Measurements from ENCODE around the gene TAF3. TPM values are rescaled to one million over a fixed set of nuclear protein-coding genes. Genes with fewer than 3 reads are reported as not detected.

TAF3 gene
- total RNA-seq, 1 donor from 2014 or later = 11.8 TPM

DNA sequence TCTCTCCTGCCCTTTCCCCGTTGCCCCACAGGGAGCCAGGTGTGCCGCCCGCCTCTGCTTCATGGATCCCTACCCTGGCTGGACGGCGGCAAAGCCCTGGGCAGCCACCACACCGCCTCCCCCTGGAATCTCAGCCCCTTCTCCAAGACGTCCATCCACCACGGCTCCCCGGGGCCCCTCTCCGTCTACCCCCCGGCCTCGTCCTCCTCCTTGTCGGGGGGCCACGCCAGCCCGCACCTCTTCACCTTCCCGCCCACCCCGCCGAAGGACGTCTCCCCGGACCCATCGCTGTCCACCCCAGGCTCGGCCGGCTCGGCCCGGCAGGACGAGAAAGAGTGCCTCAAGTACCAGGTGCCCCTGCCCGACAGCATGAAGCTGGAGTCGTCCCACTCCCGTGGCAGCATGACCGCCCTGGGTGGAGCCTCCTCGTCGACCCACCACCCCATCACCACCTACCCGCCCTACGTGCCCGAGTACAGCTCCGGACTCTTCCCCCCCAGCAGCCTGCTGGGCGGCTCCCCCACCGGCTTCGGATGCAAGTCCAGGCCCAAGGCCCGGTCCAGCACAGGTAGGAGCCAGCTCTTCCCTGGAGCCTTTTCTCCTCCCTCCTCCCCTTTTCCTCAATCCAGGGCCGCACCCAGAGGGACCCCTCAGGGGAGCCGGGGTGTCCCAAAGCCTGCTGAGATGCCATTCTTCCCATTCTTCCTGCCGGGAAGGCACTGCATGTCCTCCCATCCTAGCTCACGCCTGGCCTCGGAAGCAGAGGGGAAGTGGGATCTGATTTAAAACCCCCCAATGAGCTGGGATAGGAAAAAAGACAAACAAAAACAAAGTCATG is 240.2 kb downstream of the TAF3 start:
- intact Hi-C loops (cut with DNase I) = loop anchor here (10.0 kb wide), 2 partner anchors 216 to 416 kb away; no protein-coding TSS in a partner anchor
- ATAC-seq = no peak
- peak; percentile 42 for DNase-seq (ENCODE audit: missing footprints)

DNA sequence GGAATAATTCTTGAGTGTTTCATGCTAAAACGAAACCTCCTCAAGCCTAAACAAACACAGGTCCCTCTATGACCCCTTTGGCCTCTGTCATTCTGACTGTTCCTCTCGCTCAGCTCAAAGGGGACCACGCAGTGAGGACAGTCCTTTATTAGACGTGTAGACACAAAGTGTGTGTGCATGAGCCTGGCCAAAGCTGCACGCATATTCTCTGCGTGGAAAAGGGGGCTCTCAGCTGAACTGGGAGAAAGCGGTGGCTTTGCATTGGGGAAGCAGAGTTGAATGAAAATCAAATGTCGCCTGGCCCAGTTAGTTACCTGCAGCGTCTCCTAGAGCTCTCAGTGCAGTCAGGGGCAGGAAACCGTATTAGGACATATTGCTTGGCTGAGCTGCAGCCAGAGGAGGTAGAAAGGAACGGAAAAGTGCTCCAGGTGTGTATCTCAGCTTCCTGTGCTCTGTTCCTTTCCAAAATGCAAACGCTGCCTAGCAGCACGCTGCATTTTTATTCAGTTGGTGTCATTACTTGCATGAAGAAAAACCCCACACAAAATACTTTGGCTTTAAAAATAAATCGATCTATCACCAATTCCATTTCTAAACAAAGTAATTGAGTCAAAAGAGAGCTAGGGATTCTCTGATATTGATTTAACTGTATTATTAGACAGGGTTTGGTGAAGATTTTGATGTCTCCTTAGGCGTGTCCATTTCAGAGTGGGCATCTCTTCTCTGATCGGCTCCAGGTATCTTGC is 241.1 kb downstream of the TAF3 start:
- no peak for DNase-seq (ENCODE audit: missing footprints)
- no peak for ATAC-seq
- intact Hi-C loops (cut with DNase I) = loop anchor here (10.0 kb wide), 2 partner anchors 215 to 415 kb away; no protein-coding TSS in a partner anchor

DNA sequence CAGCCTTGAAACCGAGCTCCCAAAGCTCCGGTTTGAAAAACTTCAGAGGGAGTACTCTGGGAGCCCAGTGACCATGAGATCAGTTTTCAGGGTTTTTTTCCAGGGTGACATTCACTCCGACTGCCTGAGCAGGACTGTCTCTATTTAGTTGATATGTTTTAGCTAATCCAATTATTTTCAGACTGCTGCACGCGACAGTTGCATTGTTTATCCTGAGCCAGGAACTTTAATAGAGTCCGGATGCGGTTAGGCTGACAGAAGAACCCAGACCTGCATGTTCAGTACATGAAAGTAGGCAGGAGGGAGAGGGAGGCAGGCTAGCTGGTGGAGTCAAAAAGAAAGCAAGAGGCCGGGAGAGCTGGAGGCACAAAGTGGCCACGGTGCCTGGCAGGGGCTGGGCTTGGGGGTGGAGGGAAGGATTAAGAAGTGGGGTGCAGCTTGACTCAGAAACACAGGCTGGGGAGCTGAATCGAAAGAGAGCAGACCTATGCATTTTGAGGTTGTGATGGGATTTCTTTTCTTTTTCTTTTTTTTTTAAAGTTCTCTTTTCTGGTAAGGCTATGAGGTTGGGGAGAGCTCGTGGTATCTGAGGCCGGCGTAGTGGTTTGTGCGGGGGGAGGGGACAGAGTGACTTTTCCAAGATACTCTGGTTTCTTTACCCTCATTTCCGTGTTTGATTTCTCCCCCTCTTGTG is 241.9 kb downstream of the TAF3 start:
- DNase-seq (ENCODE audit: missing footprints) (no peak), ATAC-seq (no peak)
- intact Hi-C loops (cut with DNase I) = no loop called here

DNA sequence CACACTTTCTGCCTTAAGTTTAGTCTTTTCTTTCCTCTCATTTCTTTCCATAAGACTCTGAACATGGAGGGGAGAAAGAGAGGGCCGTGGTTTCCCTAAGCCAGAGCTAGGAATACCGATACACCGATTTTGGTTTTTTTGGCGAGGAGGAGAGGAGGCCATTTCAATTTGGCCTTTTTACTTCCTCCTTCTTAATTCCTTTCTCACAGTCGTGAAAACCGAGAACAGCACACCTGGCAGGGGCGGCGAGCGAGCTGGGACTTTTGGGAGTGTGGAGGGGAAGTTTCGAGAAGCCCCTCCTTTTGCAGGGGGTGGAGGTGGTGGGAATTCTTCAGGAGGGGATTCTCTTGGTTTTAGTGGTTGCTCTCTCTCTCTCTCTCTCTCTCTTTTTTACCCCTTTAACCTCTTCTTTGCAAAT is 242.4 kb downstream of the TAF3 start:
- ATAC-seq (no peak), DNase-seq (ENCODE audit: missing footprints) (peak; percentile 54)
- intact Hi-C loops (cut with DNase I) = no loop called here

DNA sequence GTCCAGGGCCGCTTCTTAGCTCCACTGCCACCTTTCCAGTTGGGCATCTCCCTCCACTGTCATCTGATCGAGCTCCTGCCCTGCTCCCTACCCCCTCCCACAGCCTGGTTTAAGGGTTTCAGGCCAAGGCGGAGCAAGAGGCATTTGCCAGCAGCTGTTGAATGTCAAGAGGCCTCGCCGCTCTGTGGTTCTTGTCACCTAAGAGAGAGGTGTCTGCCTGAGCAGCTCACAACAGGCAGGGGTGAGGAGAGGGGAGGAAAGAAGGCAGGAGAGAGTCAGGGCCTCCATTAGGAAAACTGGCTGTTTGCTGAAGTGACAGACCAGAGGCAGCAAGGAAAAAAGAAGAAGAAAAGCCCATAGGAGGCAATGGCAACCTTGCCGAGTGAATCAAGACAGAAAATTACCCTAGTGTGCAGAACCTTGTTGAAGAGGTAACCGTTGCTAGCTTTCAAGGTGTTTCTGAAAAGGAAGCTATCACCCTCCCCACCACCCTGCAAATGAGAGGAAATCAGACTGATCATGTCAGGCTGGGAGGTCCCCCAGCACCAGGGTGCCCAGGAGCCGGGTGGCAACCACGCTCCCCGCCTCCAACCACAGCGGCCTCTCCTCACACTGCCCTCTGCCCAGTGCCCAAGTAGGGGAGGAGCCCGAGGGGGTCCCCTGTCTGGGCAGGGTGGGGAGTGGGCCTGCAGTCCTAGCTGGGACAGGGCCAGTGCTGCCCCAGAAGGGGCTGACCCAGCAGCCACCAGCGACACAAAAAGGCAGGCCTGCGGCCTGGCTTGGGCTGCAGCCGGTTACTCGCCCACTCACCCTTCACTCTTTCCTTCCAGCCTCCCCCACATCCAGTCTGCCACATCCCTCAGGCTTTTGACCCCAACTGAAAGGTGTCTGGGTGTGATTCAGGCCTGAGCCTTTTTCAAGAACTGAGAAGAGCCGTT is 243.2 kb downstream of the TAF3 start:
- ATAC-seq (no peak), DNase-seq (ENCODE audit: missing footprints) (peak; percentile 35)
- intact Hi-C loops (cut with DNase I) = no loop called here

DNA sequence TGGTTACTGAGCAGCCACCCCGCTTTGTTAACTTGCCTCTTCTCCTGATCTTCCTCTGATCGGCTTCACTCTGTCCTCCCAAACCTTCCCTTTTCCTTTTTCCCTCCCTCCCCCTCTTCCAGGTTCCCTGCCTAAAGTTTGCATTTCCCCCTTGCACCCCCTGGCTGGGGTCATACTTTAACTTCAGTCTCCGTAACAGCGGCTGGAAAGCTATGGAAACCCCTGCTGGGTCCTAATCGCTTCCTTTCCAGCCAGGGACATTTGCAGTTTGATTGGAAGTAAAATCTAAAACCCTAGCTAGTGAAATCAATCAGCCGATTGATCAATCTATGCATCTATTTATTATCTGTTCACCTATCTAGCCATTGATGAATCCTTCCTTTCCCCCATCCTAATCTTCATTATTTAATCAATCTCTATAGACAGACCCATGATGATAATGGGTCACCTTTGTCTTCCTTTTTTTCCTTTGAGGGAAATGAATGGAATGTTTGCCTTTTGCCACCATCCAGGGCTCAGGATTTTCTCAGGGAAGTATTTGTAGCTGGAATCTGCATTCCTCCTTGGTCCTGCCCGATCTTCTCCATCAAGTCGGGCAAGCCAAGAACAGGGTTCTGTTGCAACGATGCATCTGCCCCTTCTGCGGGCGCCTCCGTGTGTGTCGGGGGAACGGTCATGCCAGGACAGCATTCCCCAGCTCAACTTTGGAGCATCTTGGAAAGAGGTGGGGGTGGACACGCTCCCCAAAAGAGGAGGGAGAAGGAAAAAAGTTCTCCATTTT is 245.0 kb downstream of the TAF3 start:
- intact Hi-C loops (cut with DNase I) = no loop called here
- no peak for ATAC-seq
- DNase-seq (ENCODE audit: missing footprints) = no peak

DNA sequence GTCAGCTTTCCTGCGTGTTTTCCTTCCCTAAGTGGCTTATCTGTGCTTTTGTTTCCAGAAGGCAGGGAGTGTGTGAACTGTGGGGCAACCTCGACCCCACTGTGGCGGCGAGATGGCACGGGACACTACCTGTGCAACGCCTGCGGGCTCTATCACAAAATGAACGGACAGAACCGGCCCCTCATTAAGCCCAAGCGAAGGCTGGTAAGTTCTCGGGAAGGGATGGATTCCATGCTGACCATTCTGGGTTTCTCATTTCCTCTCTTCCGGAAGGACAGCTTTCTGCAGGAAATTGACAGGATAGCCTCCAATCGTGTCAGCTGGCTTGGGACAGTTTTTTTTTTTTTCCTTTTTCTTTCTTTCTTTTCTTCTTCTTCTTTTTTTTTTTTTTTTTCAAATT is 245.6 kb downstream of the TAF3 start:
- intact Hi-C loops (cut with DNase I) = no loop called here
- ATAC-seq (no peak), DNase-seq (ENCODE audit: missing footprints) (no peak)

DNA sequence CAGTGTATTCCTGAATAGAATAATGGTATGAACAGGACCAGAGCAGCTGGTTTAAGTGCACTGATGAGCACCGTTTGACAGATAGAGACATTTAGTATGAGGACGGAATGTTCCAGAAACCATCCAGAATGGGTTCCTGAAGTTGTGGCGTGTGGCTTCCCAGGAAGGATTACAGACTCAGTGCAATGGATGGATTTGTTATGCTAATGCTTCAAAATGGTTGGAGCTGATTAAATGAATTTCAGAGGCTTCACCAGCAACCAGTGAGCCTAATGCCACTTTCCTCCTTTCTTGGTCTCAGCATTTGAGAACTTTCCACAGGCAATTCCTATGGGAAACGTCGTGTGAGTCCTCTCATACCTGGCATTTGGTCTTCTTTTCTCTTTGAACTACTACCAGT is 246.1 kb downstream of the TAF3 start:
- intact Hi-C loops (cut with DNase I) = no loop called here
- ATAC-seq = no peak
- no peak for DNase-seq (ENCODE audit: missing footprints)

DNA sequence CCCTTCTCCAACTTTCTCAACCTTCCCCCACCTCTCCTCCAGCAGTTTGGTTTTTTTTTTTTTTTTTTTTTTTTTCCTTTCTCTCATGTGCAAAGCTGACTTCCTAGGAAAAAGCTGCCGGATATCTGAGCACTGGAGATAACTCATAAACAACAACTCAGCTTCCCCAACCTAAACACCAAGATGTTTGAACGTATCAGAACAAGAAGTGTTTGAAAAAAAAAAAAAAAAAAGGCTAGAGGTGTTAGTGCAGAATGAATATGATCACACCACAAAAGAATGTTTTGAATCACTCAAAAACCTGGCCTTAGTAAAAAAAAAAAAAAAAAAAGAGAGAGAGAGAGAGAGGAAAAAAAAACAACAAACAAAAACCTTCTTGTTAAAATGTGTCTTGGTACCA is 247.3 kb downstream of the TAF3 start:
- DNase-seq (ENCODE audit: missing footprints) (no peak), ATAC-seq (no peak)
- intact Hi-C loops (cut with DNase I) = no loop called here

DNA sequence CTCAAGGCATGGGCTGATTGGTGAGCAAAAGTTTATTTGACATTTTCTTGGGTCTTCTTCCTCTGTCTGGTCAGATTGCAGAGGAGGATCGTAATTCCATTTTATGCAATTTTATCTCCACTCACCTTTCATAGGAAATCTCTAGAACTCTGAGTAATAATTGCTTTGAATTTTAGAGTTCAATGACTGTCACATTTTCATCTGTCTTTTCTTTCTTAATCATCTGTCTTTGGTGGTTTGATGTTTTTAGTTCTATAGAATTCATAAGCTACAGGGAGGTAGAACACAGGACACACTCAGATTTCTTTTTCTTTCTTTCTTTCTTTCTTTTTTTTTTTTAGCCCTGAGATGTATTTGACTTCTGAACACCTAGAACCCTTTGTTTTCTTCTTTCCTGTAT is 247.8 kb downstream of the TAF3 start:
- intact Hi-C loops (cut with DNase I) = no loop called here
- ATAC-seq = no peak
- no peak for DNase-seq (ENCODE audit: missing footprints)

Other genes with a start within 250 kb of the TAF3 start
- 10.3 TPM for gene ITIH5, start 151.5 kb upstream of the TAF3 start, total RNA-seq
- not detected for gene ITIH2, start 115.2 kb upstream of the TAF3 start, total RNA-seq
- gene KIN, start 30.5 kb upstream of the TAF3 start, total RNA-seq = 7.5 TPM
- gene ATP5F1C, start 30.3 kb upstream of the TAF3 start, total RNA-seq = 804 TPM
- 1.3 TPM for gene GATA3, start 236.2 kb downstream of the TAF3 start, total RNA-seq